Suprapubic skin (tissue), 4 donors: Measurements from ENCODE around the gene HOXB8. TPM values are rescaled to one million over a fixed set of nuclear protein-coding genes. Genes with fewer than 3 reads are reported as not detected.

ENCODE experiments used
- DNase-seq, 2 donors: peaks; one replicate each; pipeline ENCODE4 v3.0.0-alpha.2; 2019; ENCODE audit warnings: low spot score in 2 of 2
- H3K27ac ChIP-seq: fragments of 200-600 bp; sonication (generic); one replicate; pipeline ENCODE4 v1.5.1; 2019
- H3K27me3 ChIP-seq: fragments of 200-600 bp; sonication (generic); one replicate; pipeline ENCODE4 v1.5.1; 2019
- H3K36me3 ChIP-seq: fragments of 200-600 bp; sonication (generic); one replicate; pipeline ENCODE4 v1.5.1; 2019
- H3K4me1 ChIP-seq: fragments of 200-600 bp; sonication (generic); one replicate; pipeline ENCODE4 v1.5.1; 2019
- H3K4me3 ChIP-seq: fragments of 200-600 bp; sonication (generic); one replicate; pipeline ENCODE4 v1.5.1; 2019; ENCODE audit warnings: mild to moderate bottlenecking
- H3K9me3 ChIP-seq: fragments of 200-600 bp; sonication (generic); one replicate; pipeline ENCODE4 v1.5.1; 2019
- CTCF ChIP-seq, 2 donors: fragments of 200-600 bp in 1 of 2; fragments of 450-650 bp in 1 of 2; sonication (generic) in 1 of 2; IDR thresholded peaks; one replicate each; pipeline ENCODE4 v1.5.1; 2016 to 2019; ENCODE audit warnings: antibody characterized with exemption in 2 of 2, mild to moderate bottlenecking in 1 of 2, moderate library complexity in 1 of 2
- EP300 ChIP-seq: sonication (generic); formaldehyde crosslinking; IDR thresholded peaks from one replicate; pipeline ENCODE4 v1.6.1; 2017; ENCODE audit warnings: antibody characterized with exemption
- POLR2A ChIP-seq, 2 donors: fragments of 450-650 bp; IDR thresholded peaks; one replicate each; pipeline ENCODE4 v1.6.1; 2017; ENCODE audit warnings: antibody characterized with exemption in 2 of 2, mild to moderate bottlenecking in 2 of 2, moderate library complexity in 2 of 2
- POLR2AphosphoS5 ChIP-seq, 3 donors: sonication (generic); formaldehyde crosslinking; IDR thresholded peaks; one replicate each; pipeline ENCODE4 v1.6.1; 2017; ENCODE audit warnings: antibody characterized with exemption in 3 of 3
- WGBS: methylation state at CpG from one replicate; pipeline ENCODE4 v1.1.5; 2018; 5-methylcytosine and 5-hydroxymethylcytosine counted together
- total RNA-seq, 4 donors: library from RNA; depleted of rRNA; stranded (reverse); fragments of >200 nt; gene quantifications; one replicate each; pipeline ENCODE4 v1.1.0, GENCODE V29; 2016

HOXB8 gene
- total RNA-seq, 4 donors from 2014 or later = not detected

DNA sequence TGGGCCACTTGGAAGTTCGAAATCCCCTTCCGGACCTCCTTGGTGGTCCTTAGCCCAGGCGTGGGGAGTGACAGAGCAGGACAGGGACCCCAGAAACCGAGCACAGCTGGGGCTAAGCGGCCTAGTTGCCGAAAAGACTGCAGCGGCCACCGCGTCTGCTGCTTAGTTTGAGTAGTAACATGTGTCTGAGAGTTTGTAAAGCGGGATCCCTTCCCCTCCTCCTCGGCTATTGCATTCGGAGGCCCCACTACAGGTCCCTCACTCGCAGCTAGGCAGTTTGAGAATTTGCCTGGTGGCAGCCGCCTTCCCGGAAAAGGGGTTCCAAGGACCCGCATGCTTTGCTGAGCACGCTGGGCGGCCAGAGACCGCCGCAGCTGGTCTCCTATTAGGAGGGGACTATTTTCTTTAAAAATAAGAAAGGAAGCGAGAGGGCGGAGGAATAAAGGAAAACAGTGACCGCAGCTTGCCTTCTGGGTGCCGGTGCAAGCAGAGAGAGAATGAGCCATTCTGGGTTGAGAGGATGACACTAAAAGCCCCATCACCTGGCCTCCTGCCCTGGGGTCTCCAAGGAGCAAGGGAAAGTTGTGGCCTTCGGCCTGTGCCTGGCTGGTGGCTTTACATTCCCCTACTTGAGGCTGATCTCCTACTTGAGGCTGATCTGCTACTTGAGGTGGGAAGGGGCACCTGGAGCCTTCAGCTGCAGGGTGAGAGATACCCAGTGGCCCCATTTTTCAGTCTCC lies 20.4 kb downstream of the HOXB8 start:
- TF ChIP-seq POLR2AphosphoS5 (IDR thresholded peaks at IDR 0.05) (no peak), POLR2A (IDR thresholded peaks at IDR 0.05) (no peak), EP300 (no peak), CTCF (IDR thresholded peaks at IDR 0.05) (no peak)
- Histone ChIP-seq H3K27ac (peak overlapping the region; percentile 46), H3K27me3 (peaks cover 51% of the 10 kb centered on the region), H3K4me3 (peak overlapping the region; percentile 43), H3K4me1 (peaks cover 53% of the 10 kb centered on the region), H3K9me3 (no peaks in the 10 kb centered on the region), H3K36me3 (peaks cover 3% of the 10 kb centered on the region)
- DNase-seq = no peak
- 67% methylated on average over 25 of the region's 25 CpGs for WGBS

- H3K36me3 ChIP-seq = peaks cover 3% of the 10 kb centered on the region
- peaks cover 53% of the 10 kb centered on the region for H3K4me1 ChIP-seq
- TF ChIP-seq POLR2A (IDR thresholded peaks at IDR 0.05) (no peak), EP300 (no peak), POLR2AphosphoS5 (IDR thresholded peaks at IDR 0.05) (peak in 1 of 3 donors; percentile 19), CTCF (IDR thresholded peaks at IDR 0.05) (peak; percentile 92 to 98)
- no peaks in the 10 kb centered on the region for H3K9me3 ChIP-seq
- 14% methylated on average over 37 of the region's 37 CpGs for WGBS
- DNase-seq = no peak
- H3K4me3 ChIP-seq = peak overlapping the region; percentile 43
- peaks cover 46% of the 10 kb centered on the region for H3K27me3 ChIP-seq
- peak overlapping the region; percentile 50 for H3K27ac ChIP-seq
Measured at GRCh38 chr17:48593840-48594537, 21.1 kb downstream of the HOXB8 start.

- H3K27me3 ChIP-seq = peaks cover 39% of the 10 kb centered on the region
- peak within 1 kb of the TSS; percentile 50 for H3K27ac ChIP-seq
- no peaks in the 10 kb centered on the region for H3K9me3 ChIP-seq
- no peak for DNase-seq
- H3K4me3 ChIP-seq = peak within 1 kb of the TSS; percentile 43
- 18% methylated on average over 28 of the region's 50 CpGs for WGBS
- peaks cover 50% of the 10 kb centered on the region for H3K4me1 ChIP-seq
- peaks cover 3% of the 10 kb centered on the region for H3K36me3 ChIP-seq
- no peak for TF ChIP-seq EP300
- TF ChIP-seq POLR2A (IDR thresholded peaks at IDR 0.05) = no peak
- no peak for TF ChIP-seq POLR2AphosphoS5 (IDR thresholded peaks at IDR 0.05)
- no peak for TF ChIP-seq CTCF (IDR thresholded peaks at IDR 0.05)
Measured at GRCh38 chr17:48593126-48593829, 21.8 kb downstream of the HOXB8 start, which contains the start of gene HOXB5. TSS of gene HOXB5 (minus strand) at chr17:48593779. CDS start at chr17:48593682, 97 bp downstream.

DNA sequence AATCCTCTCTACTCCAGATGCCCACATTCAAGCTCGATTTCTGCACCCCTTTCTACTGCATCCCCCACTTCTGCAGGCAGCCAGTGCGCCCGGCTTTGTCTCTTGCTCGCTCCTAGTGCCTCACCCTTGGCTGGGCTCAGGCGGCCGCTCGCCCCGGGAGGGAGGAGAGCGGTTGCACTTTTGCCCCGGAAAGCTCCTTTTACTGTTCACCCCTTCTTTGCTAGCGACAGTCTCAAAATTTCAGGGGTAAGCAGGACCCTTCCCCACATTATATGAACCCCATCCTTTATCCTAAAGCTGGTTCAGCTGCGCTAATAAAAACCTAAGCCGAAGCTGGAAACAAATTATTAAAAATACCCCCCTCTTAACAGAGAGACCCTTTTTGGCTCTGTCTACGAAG lies 22.5 kb downstream of the HOXB8 start:
- Histone ChIP-seq H3K9me3 (no peaks in the 10 kb centered on the region), H3K27me3 (peaks cover 32% of the 10 kb centered on the region), H3K27ac (no peak overlapping the region), H3K36me3 (peaks cover 3% of the 10 kb centered on the region), H3K4me1 (peaks cover 43% of the 10 kb centered on the region), H3K4me3 (peak overlapping the region; percentile 43)
- WGBS = 24% methylated on average over 14 of the region's 14 CpGs
- TF ChIP-seq POLR2AphosphoS5 (IDR thresholded peaks at IDR 0.05) (no peak), POLR2A (IDR thresholded peaks at IDR 0.05) (no peak)
- no peak for DNase-seq

GRCh38 chr17:48592057-48592514 lies 23.0 kb downstream of the HOXB8 start:
- Histone ChIP-seq H3K4me1 (peaks cover 42% of the 10 kb centered on the region), H3K27me3 (peaks cover 28% of the 10 kb centered on the region)

More at GRCh38 chr17:48592057-48592514, 23.0 kb downstream of the HOXB8 start:
- 58% methylated on average over 28 of the region's 33 CpGs for WGBS
- H3K36me3 ChIP-seq = peaks cover 3% of the 10 kb centered on the region
- H3K9me3 ChIP-seq = no peaks in the 10 kb centered on the region
- H3K27ac ChIP-seq = peak overlapping the region; percentile 21
- no peak for TF ChIP-seq CTCF (IDR thresholded peaks at IDR 0.05)
- no peak for TF ChIP-seq POLR2A (IDR thresholded peaks at IDR 0.05)
- no peak for TF ChIP-seq POLR2AphosphoS5 (IDR thresholded peaks at IDR 0.05)
- TF ChIP-seq EP300 = no peak
- H3K4me3 ChIP-seq = peak overlapping the region; percentile 43
- no peak for DNase-seq
